CD4-positive, alpha-beta T cell treated with Interleukin-1 beta for 1 hour (primary cell): ENCODE results near the gene YAF2.
A peak's percentile ranks its signal among the peaks of the same experiment; 100 is the strongest.

Experiments used
- DNase-seq, 2 donors: peaks; one replicate each; pipeline ENCODE4 v3.0.0-alpha.2; 2020 to 2022

The YAF2 gene

GRCh38 chr12:42238240-42239140, at the start of gene YAF2:
Gene YAF2 (minus strand): TSS chr12:42238248. CDS start chr12:42238180, 68 bp downstream.
- DNase-seq, result peak; percentile 88 to 89

GRCh38 chr12:42286741-42287140, 48.7 kb upstream of the YAF2 start:
- DNase-seq, result no peak

GRCh38 chr12:42285431-42285830, 47.4 kb upstream of the YAF2 start:
- no peak for DNase-seq

- DNase-seq, result no peak
These were observed 46.8 kb upstream of the YAF2 start for GRCh38 chr12:42284876-42285275.

GRCh38 chr12:42284157-42284556, 46.1 kb upstream of the YAF2 start:
- DNase-seq, result no peak

- DNase-seq, result no peak
These were observed 45.7 kb upstream of the YAF2 start for GRCh38 chr12:42283739-42284138.

- DNase-seq, result no peak
These were observed 44.2 kb upstream of the YAF2 start for GRCh38 chr12:42282294-42282693.

- no peak for DNase-seq
These were observed 43.8 kb upstream of the YAF2 start for GRCh38 chr12:42281844-42282243.

- DNase-seq, result no peak
These were observed 43.2 kb upstream of the YAF2 start for GRCh38 chr12:42281278-42281677.

GRCh38 chr12:42278128-42278510, 40.1 kb upstream of the YAF2 start:
- DNase-seq, result no peak

- no peak for DNase-seq
These were observed 39.5 kb upstream of the YAF2 start for GRCh38 chr12:42277396-42278127.

GRCh38 chr12:42275499-42275898, 37.5 kb upstream of the YAF2 start:
- DNase-seq, result no peak

- DNase-seq, result no peak
These were observed 35.7 kb upstream of the YAF2 start for GRCh38 chr12:42273706-42274105.

- no peak for DNase-seq
These were observed 32.5 kb upstream of the YAF2 start for GRCh38 chr12:42270596-42270995.

- no peak for DNase-seq
These were observed 29.6 kb upstream of the YAF2 start for GRCh38 chr12:42267413-42268190.

- no peak for DNase-seq
These were observed 28.7 kb upstream of the YAF2 start for GRCh38 chr12:42266579-42267230.

- no peak for DNase-seq
These were observed 24.2 kb upstream of the YAF2 start for GRCh38 chr12:42262271-42262670.

- no peak for DNase-seq
These were observed 23.7 kb upstream of the YAF2 start for GRCh38 chr12:42261708-42262107.

GRCh38 chr12:42260518-42260917, 22.5 kb upstream of the YAF2 start:
- no peak for DNase-seq

GRCh38 chr12:42259699-42260098, 21.7 kb upstream of the YAF2 start:
- DNase-seq, result no peak

- DNase-seq, result no peak
These were observed 17.8 kb upstream of the YAF2 start for GRCh38 chr12:42255866-42256261.

- DNase-seq, result no peak
These were observed 17.3 kb upstream of the YAF2 start for GRCh38 chr12:42255221-42255865.
